Measurements from ENCODE around the gene CORO1C. TPM values are rescaled to one million over a fixed set of nuclear protein-coding genes. Genes with fewer than 3 reads are reported as not detected.

CORO1C gene
- total RNA-seq, 1 donor from 2014 or later, result 59.6 TPM

DNA sequence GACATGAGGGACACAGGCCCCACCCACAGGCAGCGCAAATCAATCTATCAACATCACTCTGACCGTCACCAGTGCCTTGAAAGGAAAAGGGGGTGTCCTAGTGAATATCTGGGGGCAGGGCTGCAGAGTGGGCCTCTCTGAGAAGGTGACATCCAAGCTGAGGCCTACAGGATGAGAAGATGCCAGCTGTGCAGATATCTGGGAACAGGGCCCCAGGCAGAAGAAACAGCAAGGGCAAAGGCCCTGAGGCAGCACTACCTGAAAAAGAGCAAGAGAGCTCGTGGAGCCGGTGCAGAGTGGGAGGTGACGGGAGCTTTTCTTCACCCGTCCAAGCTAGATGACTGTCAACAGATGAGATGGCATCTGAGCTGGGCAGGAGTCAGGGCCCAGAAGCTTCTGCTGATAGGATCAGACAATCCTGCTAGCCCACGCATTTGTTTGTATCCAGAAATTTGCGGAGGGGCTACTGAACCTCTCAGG is 120.9 kb downstream of the CORO1C start:
- Histone ChIP-seq H3K4me1 (peaks cover 17% of the 10 kb centered on the region), H3K9me3 (replicated peaks) (peaks cover under 1% of the 10 kb centered on the region), H3K4me3 (no peak overlapping the region), H3K36me3 (no peaks in the 10 kb centered on the region), H3K27ac (replicated peaks) (no peak overlapping the region), H3K27me3 (ENCODE audit: low read depth) (no peaks in the 10 kb centered on the region)
- intact Hi-C loops (cut with micrococcal nuclease), result no loop called here
- TF ChIP-seq, protein P1, sequence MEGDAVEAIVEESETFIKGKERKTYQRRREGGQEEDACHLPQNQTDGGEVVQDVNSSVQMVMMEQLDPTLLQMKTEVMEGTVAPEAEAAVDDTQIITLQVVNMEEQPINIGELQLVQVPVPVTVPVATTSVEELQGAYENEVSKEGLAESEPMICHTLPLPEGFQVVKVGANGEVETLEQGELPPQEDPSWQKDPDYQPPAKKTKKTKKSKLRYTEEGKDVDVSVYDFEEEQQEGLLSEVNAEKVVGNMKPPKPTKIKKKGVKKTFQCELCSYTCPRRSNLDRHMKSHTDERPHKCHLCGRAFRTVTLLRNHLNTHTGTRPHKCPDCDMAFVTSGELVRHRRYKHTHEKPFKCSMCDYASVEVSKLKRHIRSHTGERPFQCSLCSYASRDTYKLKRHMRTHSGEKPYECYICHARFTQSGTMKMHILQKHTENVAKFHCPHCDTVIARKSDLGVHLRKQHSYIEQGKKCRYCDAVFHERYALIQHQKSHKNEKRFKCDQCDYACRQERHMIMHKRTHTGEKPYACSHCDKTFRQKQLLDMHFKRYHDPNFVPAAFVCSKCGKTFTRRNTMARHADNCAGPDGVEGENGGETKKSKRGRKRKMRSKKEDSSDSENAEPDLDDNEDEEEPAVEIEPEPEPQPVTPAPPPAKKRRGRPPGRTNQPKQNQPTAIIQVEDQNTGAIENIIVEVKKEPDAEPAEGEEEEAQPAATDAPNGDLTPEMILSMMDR (IDR thresholded peaks at IDR 0.05; ENCODE audit: borderline replicate concordance), result no peak
- DNase-seq, result no peak

DNA sequence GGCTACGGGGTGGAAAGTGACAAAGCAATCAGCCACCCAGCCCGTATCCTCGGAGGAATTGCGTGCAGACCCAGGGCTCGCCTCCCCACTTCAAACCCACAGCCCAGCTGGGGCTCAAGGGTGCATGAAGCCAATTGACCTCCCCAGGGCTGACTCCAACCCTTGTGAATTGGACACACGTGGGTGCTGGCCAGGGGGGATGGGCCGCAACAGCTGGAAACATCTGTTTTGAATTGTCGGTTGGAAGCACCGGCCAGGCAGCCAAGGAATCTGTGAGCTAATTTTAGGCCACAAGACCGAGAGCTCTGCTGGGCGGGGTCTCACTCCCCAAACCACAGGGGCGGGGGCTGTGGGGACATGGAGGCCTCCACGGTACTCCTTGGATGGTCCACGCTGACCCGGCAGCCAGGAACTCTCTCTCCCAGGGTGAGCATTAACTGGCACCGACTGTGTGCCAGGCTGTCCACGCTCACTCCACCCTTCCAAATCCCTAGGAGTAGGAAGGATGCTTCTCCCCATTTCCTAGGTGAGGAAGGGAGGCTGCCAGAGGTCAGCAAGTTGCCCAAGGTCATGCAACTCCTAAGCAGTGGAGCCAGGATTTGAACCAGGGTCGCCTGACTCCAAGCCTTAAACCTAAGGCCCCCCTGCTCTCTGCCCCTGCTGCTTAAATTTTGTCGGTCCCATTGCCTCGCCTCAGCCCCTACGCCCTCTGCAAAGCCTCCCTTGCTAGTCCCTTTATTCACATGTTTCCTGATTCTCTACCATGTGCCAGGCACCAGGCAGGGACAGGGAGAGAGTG is 121.6 kb downstream of the CORO1C start:
- intact Hi-C loops (cut with micrococcal nuclease), result no loop called here
- Histone ChIP-seq H3K4me3 (no peak overlapping the region), H3K27me3 (ENCODE audit: low read depth) (no peaks in the 10 kb centered on the region), H3K27ac (replicated peaks) (no peak overlapping the region), H3K4me1 (peaks cover 17% of the 10 kb centered on the region), H3K36me3 (no peaks in the 10 kb centered on the region), H3K9me3 (replicated peaks) (no peaks in the 10 kb centered on the region)
- DNase-seq, result peak; percentile 81
- TF ChIP-seq, protein P1 (IDR thresholded peaks at IDR 0.05; ENCODE audit: borderline replicate concordance), result no peak

DNA sequence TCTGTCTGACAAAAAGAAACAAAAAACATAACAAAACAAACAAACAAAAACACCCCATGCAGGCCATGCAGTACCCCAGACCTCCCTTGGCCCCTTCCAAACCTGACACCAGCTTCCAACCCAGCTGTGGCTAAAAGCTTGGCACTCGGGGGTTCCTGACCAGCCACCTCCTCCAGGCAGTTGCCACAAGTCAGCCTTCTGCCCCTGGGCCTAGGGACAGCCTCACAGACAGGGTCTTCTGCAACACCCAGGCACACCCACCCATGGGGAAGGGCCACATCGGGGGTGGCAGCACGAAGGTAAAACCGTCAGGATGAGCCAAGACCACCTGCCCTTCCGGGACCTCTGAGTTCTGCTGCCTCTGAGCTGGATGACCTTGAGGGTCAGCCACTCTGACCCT is 122.7 kb downstream of the CORO1C start:
- no peaks in the 10 kb centered on the region for H3K27me3 ChIP-seq (ENCODE audit: low read depth)
- peaks cover 17% of the 10 kb centered on the region for H3K4me1 ChIP-seq
- H3K36me3 ChIP-seq, result no peaks in the 10 kb centered on the region
- no peak for DNase-seq
- no peak overlapping the region for H3K4me3 ChIP-seq
- no peak overlapping the region for H3K27ac ChIP-seq (replicated peaks)
- intact Hi-C loops (cut with micrococcal nuclease), result no loop called here
- TF ChIP-seq, protein P1 (IDR thresholded peaks at IDR 0.05; ENCODE audit: borderline replicate concordance), result no peak
- no peaks in the 10 kb centered on the region for H3K9me3 ChIP-seq (replicated peaks)

DNA sequence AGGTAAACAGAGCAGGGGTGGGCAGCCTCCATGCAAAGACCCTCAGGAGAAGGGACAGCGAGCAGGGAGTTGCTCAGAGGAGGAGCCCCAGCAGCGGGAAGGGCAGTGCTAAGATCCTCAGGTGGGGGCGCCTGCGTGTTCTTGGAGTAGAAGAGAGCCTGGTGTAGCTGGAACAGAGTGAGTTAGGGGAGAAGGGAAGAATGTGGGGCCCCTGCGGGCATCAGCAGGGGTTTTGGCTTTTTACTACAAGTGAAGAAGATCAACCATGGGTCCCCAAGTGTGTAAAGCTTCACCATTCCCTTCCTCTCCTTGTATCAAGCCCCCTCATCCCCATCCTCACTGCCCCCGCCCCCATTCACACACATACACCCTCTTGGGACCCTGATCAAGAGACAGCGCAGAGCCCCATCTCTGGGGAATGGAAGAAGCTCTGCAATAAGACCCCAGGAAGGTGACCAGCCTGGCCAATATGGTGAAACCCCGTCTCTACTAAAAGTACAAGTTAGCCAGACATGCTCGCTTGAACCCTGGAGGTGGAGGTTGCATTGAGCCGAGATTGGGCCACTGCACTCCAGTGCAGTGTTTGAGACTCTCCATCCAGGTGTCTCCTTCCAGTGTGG is 123.2 kb downstream of the CORO1C start:
- no peak overlapping the region for H3K27ac ChIP-seq (replicated peaks)
- TF ChIP-seq, protein P1 (IDR thresholded peaks at IDR 0.05; ENCODE audit: borderline replicate concordance), result no peak
- no peaks in the 10 kb centered on the region for H3K27me3 ChIP-seq (ENCODE audit: low read depth)
- intact Hi-C loops (cut with micrococcal nuclease), result no loop called here
- no peak for DNase-seq
- H3K4me3 ChIP-seq, result no peak overlapping the region
- peaks cover 17% of the 10 kb centered on the region for H3K4me1 ChIP-seq
- no peaks in the 10 kb centered on the region for H3K36me3 ChIP-seq
- no peaks in the 10 kb centered on the region for H3K9me3 ChIP-seq (replicated peaks)

GRCh38 chr12:108606492-108606891 is 124.8 kb downstream of the CORO1C start:
- H3K4me3 ChIP-seq, result no peak overlapping the region
- H3K27me3 ChIP-seq (ENCODE audit: low read depth), result no peaks in the 10 kb centered on the region
- no peaks in the 10 kb centered on the region for H3K36me3 ChIP-seq
- DNase-seq, result no peak
- TF ChIP-seq, protein P1 (IDR thresholded peaks at IDR 0.05; ENCODE audit: borderline replicate concordance), result no peak
- no peak overlapping the region for H3K27ac ChIP-seq (replicated peaks)
- no peaks in the 10 kb centered on the region for H3K9me3 ChIP-seq (replicated peaks)
- intact Hi-C loops (cut with micrococcal nuclease), result no loop called here
- H3K4me1 ChIP-seq, result peaks cover 17% of the 10 kb centered on the region
